ENCODE data around the gene OR8J3. TPM values are rescaled to one million over a fixed set of nuclear protein-coding genes. Genes with fewer than 3 reads are reported as not detected.

The OR8J3 gene
- total and polyA plus RNA-seq, 9 of the 15 experiments (the other 6 are each of a cell fraction or from before 2014, with no cell fraction given), result not detected

DNA sequence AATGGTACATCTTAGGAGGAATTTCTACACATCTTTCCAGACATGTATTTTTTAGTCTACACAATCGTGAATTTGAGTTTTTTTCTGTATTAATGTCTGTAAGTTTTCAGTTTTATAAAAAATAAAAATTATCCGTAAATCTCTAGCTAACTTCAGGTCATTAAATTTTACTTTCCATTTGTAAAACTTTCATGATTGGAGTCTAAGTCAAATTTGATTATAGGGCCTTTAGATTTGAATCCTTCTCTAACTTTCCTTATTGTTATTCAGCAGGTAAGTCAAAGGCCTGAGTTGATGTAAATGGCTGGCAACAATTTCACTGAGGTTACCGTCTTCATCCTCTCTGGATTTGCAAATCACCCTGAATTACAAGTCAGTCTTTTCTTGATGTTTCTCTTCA is 47.0 kb downstream of the OR8J3 start, which contains the start of gene OR8I2:
OR8I2 (plus strand) TSS at position 301 of the 400 bp plus-strand sequence; CDS start at position 301, 0 bp downstream.
- H2AFZ ChIP-seq (ENCODE audit: low read depth, low read length), result no peak within 1 kb of the TSS
- H3K4me1 ChIP-seq (replicated peaks in 1 of 2; ENCODE audit: control insufficient read depth in 2 of 2, insufficient read depth in 2 of 2, low read length in 2 of 2), result no peaks in the 10 kb centered on the region
- WGBS (ENCODE audit: insufficient coverage, low coverage, missing lambda C conversion rate), result 0% methylated on average over 3 of the region's 3 CpGs
- H3K27ac ChIP-seq (ENCODE audit: extremely low read depth, low read depth, low read length), result no peak within 1 kb of the TSS
- BruUV-seq (replicated peaks), result no TSS peak
- DNase-seq (ENCODE audit: extremely low read depth in 1 of 4, low spot score in 3 of 4), result no peak
- CTCF ChIA-PET (ENCODE audit: low intra/inter-chr PET ratio), result no interaction called here
- no peak for ATAC-seq
- no peak within 1 kb of the TSS for H3K9ac ChIP-seq (ENCODE audit: insufficient read depth in 1 of 2, low read depth in 2 of 2, low read length in 2 of 2)
- POLR2A ChIA-PET, result no interaction called here
- H3K4me3 ChIP-seq, result no peak within 1 kb of the TSS
- no peaks in the 10 kb centered on the region for H3K36me3 ChIP-seq (ENCODE audit: control insufficient read depth, insufficient read depth, low read length)
- H3K4me2 ChIP-seq (ENCODE audit: insufficient read depth, low read length), result no peak within 1 kb of the TSS
- no peaks in the 10 kb centered on the region for H3K27me3 ChIP-seq (ENCODE audit: control insufficient read depth in 2 of 2, insufficient read depth in 2 of 2, low read length in 2 of 2)
- in situ Hi-C loops (cut with MboI), result no loop called here
- H3K79me2 ChIP-seq (ENCODE audit: control insufficient read depth, insufficient read depth, low read length), result no peaks in the 10 kb centered on the region
- H3K9me1 ChIP-seq (ENCODE audit: control insufficient read depth, insufficient read depth, low read length), result no peaks in the 10 kb centered on the region
- intact Hi-C loops (cut with micrococcal nuclease), result no loop called here
- no peaks in the 10 kb centered on the region for H3K9me3 ChIP-seq (replicated peaks; ENCODE audit: control insufficient read depth, insufficient read depth, low read depth, low read length)
- FAIRE-seq, result no peak
- no peaks in the 10 kb centered on the region for H4K20me1 ChIP-seq (replicated peaks; ENCODE audit: control insufficient read depth, insufficient read depth, low read length)
- TF ChIP-seq SREBF1 (IDR thresholded peaks at IDR 0.05; ENCODE audit: borderline replicate concordance, low read depth, low read length), result no peak
- no peak for TF ChIP-seq PTBP1 (IDR thresholded peaks at IDR 0.05; ENCODE audit: low read depth, low read length)
- TF ChIP-seq, protein P1, sequence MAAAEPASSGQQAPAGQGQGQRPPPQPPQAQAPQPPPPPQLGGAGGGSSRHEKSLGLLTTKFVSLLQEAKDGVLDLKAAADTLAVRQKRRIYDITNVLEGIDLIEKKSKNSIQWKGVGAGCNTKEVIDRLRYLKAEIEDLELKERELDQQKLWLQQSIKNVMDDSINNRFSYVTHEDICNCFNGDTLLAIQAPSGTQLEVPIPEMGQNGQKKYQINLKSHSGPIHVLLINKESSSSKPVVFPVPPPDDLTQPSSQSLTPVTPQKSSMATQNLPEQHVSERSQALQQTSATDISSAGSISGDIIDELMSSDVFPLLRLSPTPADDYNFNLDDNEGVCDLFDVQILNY (CRISPR knock-in tag; IDR thresholded peaks at IDR 0.05), result no peak
- TF ChIP-seq ZNF764 (CRISPR knock-in tag; IDR thresholded peaks at IDR 0.05; ENCODE audit: low read depth), result no peak
- TF ChIP-seq, protein P2, sequence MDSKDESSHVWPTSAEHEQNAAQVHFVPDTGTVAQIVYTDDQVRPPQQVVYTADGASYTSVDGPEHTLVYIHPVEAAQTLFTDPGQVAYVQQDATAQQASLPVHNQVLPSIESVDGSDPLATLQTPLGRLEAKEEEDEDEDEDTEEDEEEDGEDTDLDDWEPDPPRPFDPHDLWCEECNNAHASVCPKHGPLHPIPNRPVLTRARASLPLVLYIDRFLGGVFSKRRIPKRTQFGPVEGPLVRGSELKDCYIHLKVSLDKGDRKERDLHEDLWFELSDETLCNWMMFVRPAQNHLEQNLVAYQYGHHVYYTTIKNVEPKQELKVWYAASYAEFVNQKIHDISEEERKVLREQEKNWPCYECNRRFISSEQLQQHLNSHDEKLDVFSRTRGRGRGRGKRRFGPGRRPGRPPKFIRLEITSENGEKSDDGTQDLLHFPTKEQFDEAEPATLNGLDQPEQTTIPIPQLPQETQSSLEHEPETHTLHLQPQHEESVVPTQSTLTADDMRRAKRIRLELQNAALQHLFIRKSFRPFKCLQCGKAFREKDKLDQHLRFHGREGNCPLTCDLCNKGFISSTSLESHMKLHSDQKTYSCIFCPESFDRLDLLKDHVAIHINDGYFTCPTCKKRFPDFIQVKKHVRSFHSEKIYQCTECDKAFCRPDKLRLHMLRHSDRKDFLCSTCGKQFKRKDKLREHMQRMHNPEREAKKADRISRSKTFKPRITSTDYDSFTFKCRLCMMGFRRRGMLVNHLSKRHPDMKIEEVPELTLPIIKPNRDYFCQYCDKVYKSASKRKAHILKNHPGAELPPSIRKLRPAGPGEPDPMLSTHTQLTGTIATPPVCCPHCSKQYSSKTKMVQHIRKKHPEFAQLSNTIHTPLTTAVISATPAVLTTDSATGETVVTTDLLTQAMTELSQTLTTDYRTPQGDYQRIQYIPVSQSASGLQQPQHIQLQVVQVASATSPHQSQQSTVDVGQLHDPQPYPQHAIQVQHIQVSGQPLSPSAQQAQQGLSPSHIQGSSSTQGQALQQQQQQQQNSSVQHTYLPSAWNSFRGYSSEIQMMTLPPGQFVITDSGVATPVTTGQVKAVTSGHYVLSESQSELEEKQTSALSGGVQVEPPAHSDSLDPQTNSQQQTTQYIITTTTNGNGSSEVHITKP (IDR thresholded peaks at IDR 0.05; ENCODE audit: partially characterized antibody), result no peak
- TF ChIP-seq PRPF4 (IDR thresholded peaks at IDR 0.05; ENCODE audit: insufficient read depth, low read depth, low read length, poor library complexity, severe bottlenecking), result no peak
- no peak for TF ChIP-seq NR4A1 (CRISPR knock-in tag; IDR thresholded peaks at IDR 0.05)
- TF ChIP-seq NR4A1 (tag; IDR thresholded peaks at IDR 0.05), result no peak
- TF ChIP-seq BDP1 (IDR thresholded peaks at IDR 0.05; ENCODE audit: insufficient read depth, insufficient read length), result no peak
- TF ChIP-seq NCOA4 (IDR thresholded peaks at IDR 0.05; ENCODE audit: partially characterized antibody), result no peak
- no peak for TF ChIP-seq ZNF140 (CRISPR knock-in tag; IDR thresholded peaks at IDR 0.05)
- no peak for TF ChIP-seq ZNF445 (CRISPR knock-in tag; IDR thresholded peaks at IDR 0.05; ENCODE audit: low read depth)
- TF ChIP-seq, protein P3, sequence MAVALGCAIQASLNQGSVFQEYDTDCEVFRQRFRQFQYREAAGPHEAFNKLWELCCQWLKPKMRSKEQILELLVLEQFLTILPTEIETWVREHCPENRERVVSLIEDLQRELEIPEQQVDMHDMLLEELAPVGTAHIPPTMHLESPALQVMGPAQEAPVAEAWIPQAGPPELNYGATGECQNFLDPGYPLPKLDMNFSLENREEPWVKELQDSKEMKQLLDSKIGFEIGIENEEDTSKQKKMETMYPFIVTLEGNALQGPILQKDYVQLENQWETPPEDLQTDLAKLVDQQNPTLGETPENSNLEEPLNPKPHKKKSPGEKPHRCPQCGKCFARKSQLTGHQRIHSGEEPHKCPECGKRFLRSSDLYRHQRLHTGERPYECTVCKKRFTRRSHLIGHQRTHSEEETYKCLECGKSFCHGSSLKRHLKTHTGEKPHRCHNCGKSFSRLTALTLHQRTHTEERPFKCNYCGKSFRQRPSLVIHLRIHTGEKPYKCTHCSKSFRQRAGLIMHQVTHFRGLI (CRISPR knock-in tag; IDR thresholded peaks at IDR 0.05), result no peak
- TF ChIP-seq CREM (IDR thresholded peaks at IDR 0.05; ENCODE audit: low read depth), result no peak
- TF ChIP-seq, protein P4, sequence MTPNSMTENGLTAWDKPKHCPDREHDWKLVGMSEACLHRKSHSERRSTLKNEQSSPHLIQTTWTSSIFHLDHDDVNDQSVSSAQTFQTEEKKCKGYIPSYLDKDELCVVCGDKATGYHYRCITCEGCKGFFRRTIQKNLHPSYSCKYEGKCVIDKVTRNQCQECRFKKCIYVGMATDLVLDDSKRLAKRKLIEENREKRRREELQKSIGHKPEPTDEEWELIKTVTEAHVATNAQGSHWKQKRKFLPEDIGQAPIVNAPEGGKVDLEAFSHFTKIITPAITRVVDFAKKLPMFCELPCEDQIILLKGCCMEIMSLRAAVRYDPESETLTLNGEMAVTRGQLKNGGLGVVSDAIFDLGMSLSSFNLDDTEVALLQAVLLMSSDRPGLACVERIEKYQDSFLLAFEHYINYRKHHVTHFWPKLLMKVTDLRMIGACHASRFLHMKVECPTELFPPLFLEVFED (CRISPR knock-in tag; conservative IDR thresholded peaks at IDR 0.05), result no peak
- no peak for TF ChIP-seq NEUROD1 (IDR thresholded peaks at IDR 0.05; ENCODE audit: borderline replicate concordance, low read depth, low read length, partially characterized antibody)
- no peak for TF ChIP-seq ZNF75A (CRISPR knock-in tag; IDR thresholded peaks at IDR 0.05)

Data from K562 (cell line).